Skeletal muscle tissue (tissue), 4 donors: ENCODE measurements around the gene CMC4. TPM values are rescaled to one million over a fixed set of nuclear protein-coding genes. Genes with fewer than 3 reads are reported as not detected.
A peak's percentile ranks its signal among the peaks of the same experiment; 100 is the strongest.

ENCODE experiments used
- H3K27ac ChIP-seq: one replicate; pipeline ENCODE4 v1.7.0; 2013; ENCODE audit warnings: mild to moderate bottlenecking, low read depth, low read length, inconsistent platforms
- H3K27me3 ChIP-seq, 3 donors: one replicate each; pipeline ENCODE4 v1.7.0; 2013; ENCODE audit warnings: low read length in 3 of 3; ENCODE audit not compliant: control insufficient read depth in 3 of 3, insufficient read depth in 3 of 3
- H3K36me3 ChIP-seq, 3 donors: one replicate each; pipeline ENCODE4 v1.7.0; 2013; ENCODE audit warnings: low read length in 3 of 3; ENCODE audit not compliant: control insufficient read depth in 3 of 3, insufficient read depth in 3 of 3
- H3K4me1 ChIP-seq, 3 donors: one replicate each; pipeline ENCODE4 v1.7.0; 2013; ENCODE audit warnings: low read length in 3 of 3, mild to moderate bottlenecking in 3 of 3; ENCODE audit not compliant: control insufficient read depth in 3 of 3, insufficient read depth in 3 of 3
- H3K4me3 ChIP-seq, 3 donors: one replicate each; pipeline ENCODE4 v1.7.0; 2013; ENCODE audit warnings: low read length in 3 of 3
- H3K9ac ChIP-seq, 3 donors: one replicate each; pipeline ENCODE4 v1.7.0; 2013; ENCODE audit warnings: low read length in 3 of 3, mild to moderate bottlenecking in 3 of 3, moderate library complexity in 2 of 3, low read depth in 1 of 3
- H3K9me3 ChIP-seq, 3 donors: one replicate each; pipeline ENCODE4 v1.7.0; 2013; ENCODE audit warnings: low read length in 3 of 3; ENCODE audit not compliant: control insufficient read depth in 3 of 3
- total RNA-seq: library from RNA; depleted of rRNA; stranded (reverse); fragments of >200 nt; gene quantifications from one replicate; pipeline ENCODE4 v1.2.3, GENCODE V29; 2014
- donor health status: Osteomylitis.

The CMC4 gene
- total RNA-seq, 1 donor from 2014 or later = 6.8 TPM

- Histone ChIP-seq H3K4me3 (no peak overlapping the region), H3K9ac (no peak overlapping the region), H3K9me3 (peaks cover 0 to 2% (median 0%) of the 10 kb centered on the region in 3 donors), H3K4me1 (peaks cover 4 to 13% (median 9%) of the 10 kb centered on the region in 3 donors), H3K27ac (no peak overlapping the region), H3K36me3 (peaks cover 7 to 19% (median 13%) of the 10 kb centered on the region in 3 donors), H3K27me3 (no peaks in the 10 kb centered on the region)
These were observed 15.4 kb downstream of the CMC4 start for GRCh38 chrX:155055494-155055893.

- no peak overlapping the region for H3K9ac ChIP-seq
- no peaks in the 10 kb centered on the region for H3K27me3 ChIP-seq
- no peak overlapping the region for H3K27ac ChIP-seq
- H3K9me3 ChIP-seq = peaks cover 0 to 2% (median 0%) of the 10 kb centered on the region in 3 donors
- H3K4me1 ChIP-seq = peaks cover 7 to 13% (median 9%) of the 10 kb centered on the region in 3 donors
- H3K36me3 ChIP-seq = peaks cover 5 to 19% (median 13%) of the 10 kb centered on the region in 3 donors
- H3K4me3 ChIP-seq = no peak overlapping the region
These were observed 16.7 kb downstream of the CMC4 start for GRCh38 chrX:155054255-155054654.

- no peak overlapping the region for H3K9ac ChIP-seq
- H3K4me3 ChIP-seq = no peak overlapping the region
- no peaks in the 10 kb centered on the region for H3K27me3 ChIP-seq
- H3K36me3 ChIP-seq = peaks cover 5 to 19% (median 13%) of the 10 kb centered on the region in 3 donors
- H3K27ac ChIP-seq = no peak overlapping the region
- peaks cover 9 to 16% (median 12%) of the 10 kb centered on the region in 3 donors for H3K4me1 ChIP-seq
- H3K9me3 ChIP-seq = peaks cover 0 to 2% (median 0%) of the 10 kb centered on the region in 3 donors
These were observed 17.3 kb downstream of the CMC4 start for GRCh38 chrX:155053656-155054055.

GRCh38 chrX:155052738-155053498, 18.0 kb downstream of the CMC4 start:
- Histone ChIP-seq H3K36me3 (peaks cover 5 to 19% (median 13%) of the 10 kb centered on the region in 3 donors), H3K9ac (no peak overlapping the region), H3K9me3 (peaks cover 0 to 2% (median 0%) of the 10 kb centered on the region in 3 donors), H3K4me1 (peaks cover 12 to 20% (median 12%) of the 10 kb centered on the region in 3 donors), H3K27me3 (no peaks in the 10 kb centered on the region), H3K4me3 (no peak overlapping the region), H3K27ac (no peak overlapping the region)

- Histone ChIP-seq H3K9ac (no peak overlapping the region), H3K27ac (no peak overlapping the region), H3K9me3 (no peaks in the 10 kb centered on the region), H3K27me3 (no peaks in the 10 kb centered on the region), H3K4me1 (peaks cover 14 to 29% (median 26%) of the 10 kb centered on the region in 3 donors), H3K36me3 (peaks cover 5 to 15% (median 13%) of the 10 kb centered on the region in 3 donors), H3K4me3 (no peak overlapping the region)
These were observed 21.8 kb downstream of the CMC4 start for GRCh38 chrX:155048977-155049619.

GRCh38 chrX:155046811-155047528, 24.0 kb downstream of the CMC4 start:
- Histone ChIP-seq H3K4me1 (peaks cover 14 to 32% (median 26%) of the 10 kb centered on the region in 3 donors), H3K4me3 (peak overlapping the region in 1 of 3 donors; percentile 45), H3K27me3 (no peaks in the 10 kb centered on the region), H3K9me3 (no peaks in the 10 kb centered on the region), H3K27ac (peak overlapping the region; percentile 32), H3K36me3 (peaks cover 4 to 5% (median 5%) of the 10 kb centered on the region in 3 donors), H3K9ac (no peak overlapping the region)

- Histone ChIP-seq H3K27me3 (no peaks in the 10 kb centered on the region), H3K4me3 (no peak overlapping the region), H3K9me3 (no peaks in the 10 kb centered on the region), H3K4me1 (peaks cover 14 to 32% (median 26%) of the 10 kb centered on the region in 3 donors), H3K9ac (no peak overlapping the region), H3K27ac (peak overlapping the region; percentile 32), H3K36me3 (no peaks in the 10 kb centered on the region)
These were observed 24.7 kb downstream of the CMC4 start for GRCh38 chrX:155046129-155046810.

- Histone ChIP-seq H3K4me1 (no peaks in the 10 kb centered on the region), H3K9ac (no peak overlapping the region), H3K9me3 (no peaks in the 10 kb centered on the region), H3K27ac (no peak overlapping the region), H3K36me3 (peaks cover 0 to 8% (median 0%) of the 10 kb centered on the region in 3 donors), H3K4me3 (no peak overlapping the region), H3K27me3 (no peaks in the 10 kb centered on the region)
These were observed 35.2 kb downstream of the CMC4 start for GRCh38 chrX:155035688-155036087.

- no peak overlapping the region for H3K27ac ChIP-seq
- H3K36me3 ChIP-seq = peaks cover 0 to 8% (median 0%) of the 10 kb centered on the region in 3 donors
- H3K9ac ChIP-seq = no peak overlapping the region
- H3K27me3 ChIP-seq = no peaks in the 10 kb centered on the region
- H3K4me3 ChIP-seq = no peak overlapping the region
- H3K9me3 ChIP-seq = no peaks in the 10 kb centered on the region
- no peaks in the 10 kb centered on the region for H3K4me1 ChIP-seq
These were observed 39.3 kb downstream of the CMC4 start for GRCh38 chrX:155031657-155032056.
